MM.1S (cell line): ENCODE measurements around the gene CCDC8.
"Not testable (repeated sequence)": the region's sequence is repeated elsewhere in the genome, so short reads cannot be mapped to it uniquely, and the experiment has no call there.

Source experiments
- DNase-seq: peaks from one replicate; pipeline ENCODE4 v3.0.0-alpha.2; 2015
- H2AFZ ChIP-seq: fragments of 300-600 bp; sonication (generic); 2 replicates; pipeline ENCODE4 v1.6.0; 2016; ENCODE audit warnings: antibody characterized with exemption, low read length
- H3F3A ChIP-seq: fragments of 300-600 bp; sonication (generic); 2 replicates; pipeline ENCODE4 v1.6.1; 2016; ENCODE audit warnings: mild to moderate bottlenecking, antibody characterized with exemption, low read length, moderate library complexity, mixed read lengths; ENCODE audit not compliant: insufficient read depth
- H3K27ac ChIP-seq: fragments of 300-600 bp; sonication (generic); 2 replicates; pipeline ENCODE4 v1.5.1; 2016; ENCODE audit warnings: mild to moderate bottlenecking, low read length
- H3K27me3 ChIP-seq: fragments of 300-600 bp; sonication (generic); replicated peaks from 2 replicates; pipeline ENCODE4 v1.6.0; 2016; ENCODE audit warnings: low read length; ENCODE audit not compliant: insufficient read depth
- H3K36me3 ChIP-seq: fragments of 300-600 bp; sonication (generic); replicated peaks from 2 replicates; pipeline ENCODE4 v1.6.1; 2016; ENCODE audit warnings: mild to moderate bottlenecking, low read length, mixed read lengths; ENCODE audit not compliant: insufficient read depth
- H3K4me1 ChIP-seq: fragments of 300-600 bp; sonication (generic); 2 replicates; pipeline ENCODE4 v1.6.1; 2016; ENCODE audit warnings: low read length, mixed read lengths
- H3K4me2 ChIP-seq: fragments of 300-600 bp; sonication (generic); 2 replicates; pipeline ENCODE4 v1.6.0; 2016; ENCODE audit warnings: low read depth, low read length
- H3K4me3 ChIP-seq: fragments of 300-600 bp; sonication (generic); 2 replicates; pipeline ENCODE4 v1.5.1; 2016; ENCODE audit warnings: low read length, mixed read lengths
- H3K79me2 ChIP-seq: fragments of 300-600 bp; sonication (generic); 2 replicates; pipeline ENCODE4 v1.6.1; 2016; ENCODE audit warnings: mixed run types, low read length, mixed read lengths
- H3K9ac ChIP-seq: fragments of 300-600 bp; sonication (generic); 2 replicates; pipeline ENCODE4 v1.6.1; 2016; ENCODE audit warnings: low read length, mixed read lengths
- H3K9me2 ChIP-seq: fragments of 300-600 bp; sonication (generic); replicated peaks from 2 replicates; pipeline ENCODE4 v1.6.1; 2016; ENCODE audit warnings: mild to moderate bottlenecking, low read length, mixed read lengths; ENCODE audit not compliant: insufficient read depth
- H3K9me3 ChIP-seq: fragments of 300-600 bp; sonication (generic); replicated peaks from 2 replicates; pipeline ENCODE4 v1.6.1; 2016; ENCODE audit warnings: mild to moderate bottlenecking, low read length, mixed read lengths; ENCODE audit not compliant: insufficient read depth
- H4K20me1 ChIP-seq: fragments of 300-600 bp; sonication (generic); 2 replicates; pipeline ENCODE4 v1.6.1; 2016; ENCODE audit warnings: mild to moderate bottlenecking, low read length, moderate library complexity, mixed read lengths; ENCODE audit not compliant: insufficient read depth
- EZH2 ChIP-seq: fragments of 300-600 bp; sonication (generic); optimal IDR thresholded peaks from 2 replicates; pipeline ENCODE3; 2017; ENCODE audit warnings: low read depth, mild to moderate bottlenecking, antibody characterized with exemption, low read length, mixed read lengths
- EZH2phosphoT487 ChIP-seq: fragments of 300-600 bp; sonication (generic); IDR thresholded peaks from 2 replicates; pipeline ENCODE4 v1.6.1; 2018; ENCODE audit warnings: antibody characterized with exemption, low read length
- TF ChIP-seq, protein P1 (sequence below): fragments of 300-600 bp; sonication (generic); IDR thresholded peaks from 2 replicates; pipeline ENCODE4 v1.5.1; 2016; ENCODE audit warnings: antibody characterized with exemption, low read length, mixed read lengths

CCDC8 gene

DNA sequence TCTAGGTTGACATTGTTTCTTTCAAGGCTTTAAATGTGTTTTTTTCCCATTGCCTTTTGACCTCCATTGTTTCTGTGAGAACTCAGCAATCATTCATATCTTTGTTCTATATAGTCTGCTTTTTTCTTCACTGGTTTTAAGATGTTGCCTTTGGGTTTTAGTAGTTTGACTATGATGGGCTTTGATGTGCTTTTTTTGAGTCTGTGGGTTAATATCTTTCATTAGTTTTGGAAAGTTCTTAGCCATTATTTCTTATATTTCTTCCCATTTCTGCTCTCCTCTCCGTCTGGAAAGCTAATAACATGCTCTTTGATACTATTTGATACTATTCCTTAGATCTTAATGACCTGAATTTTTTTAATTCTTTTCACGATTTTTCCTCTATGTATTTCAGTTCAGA, 32.7 kb downstream of the CCDC8 start:
- Histone ChIP-seq H3K9ac (no peak overlapping the region), H3K9me2 (no peaks in the 10 kb centered on the region), H3K79me2 (peaks cover 7% of the 10 kb centered on the region; the same call in 1 of the 2 replicates), H3K4me2 (no peak overlapping the region), H3K9me3 (no peaks in the 10 kb centered on the region), H2AFZ (no peak overlapping the region), H3K27me3 (no peaks in the 10 kb centered on the region), H3K4me3 (no peak overlapping the region), H3F3A (no peaks in the 10 kb centered on the region), H3K4me1 (no peaks in the 10 kb centered on the region), H3K27ac (no peak overlapping the region), H4K20me1 (no peaks in the 10 kb centered on the region), H3K36me3 (no peaks in the 10 kb centered on the region; the same call in 1 of the 2 replicates)
- no peak for DNase-seq
- TF ChIP-seq, protein P1, sequence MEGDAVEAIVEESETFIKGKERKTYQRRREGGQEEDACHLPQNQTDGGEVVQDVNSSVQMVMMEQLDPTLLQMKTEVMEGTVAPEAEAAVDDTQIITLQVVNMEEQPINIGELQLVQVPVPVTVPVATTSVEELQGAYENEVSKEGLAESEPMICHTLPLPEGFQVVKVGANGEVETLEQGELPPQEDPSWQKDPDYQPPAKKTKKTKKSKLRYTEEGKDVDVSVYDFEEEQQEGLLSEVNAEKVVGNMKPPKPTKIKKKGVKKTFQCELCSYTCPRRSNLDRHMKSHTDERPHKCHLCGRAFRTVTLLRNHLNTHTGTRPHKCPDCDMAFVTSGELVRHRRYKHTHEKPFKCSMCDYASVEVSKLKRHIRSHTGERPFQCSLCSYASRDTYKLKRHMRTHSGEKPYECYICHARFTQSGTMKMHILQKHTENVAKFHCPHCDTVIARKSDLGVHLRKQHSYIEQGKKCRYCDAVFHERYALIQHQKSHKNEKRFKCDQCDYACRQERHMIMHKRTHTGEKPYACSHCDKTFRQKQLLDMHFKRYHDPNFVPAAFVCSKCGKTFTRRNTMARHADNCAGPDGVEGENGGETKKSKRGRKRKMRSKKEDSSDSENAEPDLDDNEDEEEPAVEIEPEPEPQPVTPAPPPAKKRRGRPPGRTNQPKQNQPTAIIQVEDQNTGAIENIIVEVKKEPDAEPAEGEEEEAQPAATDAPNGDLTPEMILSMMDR: no peak
- TF ChIP-seq EZH2phosphoT487 (no peak), EZH2 (no peak)

DNA sequence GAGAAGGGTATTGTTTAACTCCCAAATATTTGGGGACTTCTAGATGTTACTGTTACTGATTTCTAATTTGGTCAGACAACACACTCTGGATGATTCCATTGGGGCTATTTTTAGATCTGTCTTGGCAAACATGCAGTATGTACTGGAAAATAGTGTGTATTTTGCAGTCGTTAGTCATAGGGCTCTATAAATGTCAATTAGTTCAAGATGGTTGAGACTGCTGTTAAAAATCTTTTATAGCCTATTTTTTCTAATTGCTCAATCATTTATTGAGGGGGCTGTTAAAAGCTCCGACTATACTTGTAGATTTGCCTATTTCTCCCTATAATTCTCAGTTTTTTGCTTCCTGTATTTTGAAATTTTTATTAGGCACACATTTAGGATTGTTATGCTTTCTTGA, 35.1 kb downstream of the CCDC8 start:
- Histone ChIP-seq H3K9me2 (no peaks in the 10 kb centered on the region), H3K79me2 (peaks cover 19% of the 10 kb centered on the region; the same call in 1 of the 2 replicates), H3K27me3 (no peaks in the 10 kb centered on the region), H3F3A (no peaks in the 10 kb centered on the region), H3K9ac (no peak overlapping the region), H3K36me3 (no peaks in the 10 kb centered on the region), H3K4me1 (no peaks in the 10 kb centered on the region), H3K4me2 (no peak overlapping the region), H3K9me3 (no peaks in the 10 kb centered on the region), H3K4me3 (no peak overlapping the region), H3K27ac (no peak overlapping the region), H2AFZ (no peak overlapping the region), H4K20me1 (no peaks in the 10 kb centered on the region)
- TF ChIP-seq EZH2phosphoT487 (no peak), EZH2 (no peak)
- TF ChIP-seq, protein P1: no peak
- DNase-seq: no peak

DNA sequence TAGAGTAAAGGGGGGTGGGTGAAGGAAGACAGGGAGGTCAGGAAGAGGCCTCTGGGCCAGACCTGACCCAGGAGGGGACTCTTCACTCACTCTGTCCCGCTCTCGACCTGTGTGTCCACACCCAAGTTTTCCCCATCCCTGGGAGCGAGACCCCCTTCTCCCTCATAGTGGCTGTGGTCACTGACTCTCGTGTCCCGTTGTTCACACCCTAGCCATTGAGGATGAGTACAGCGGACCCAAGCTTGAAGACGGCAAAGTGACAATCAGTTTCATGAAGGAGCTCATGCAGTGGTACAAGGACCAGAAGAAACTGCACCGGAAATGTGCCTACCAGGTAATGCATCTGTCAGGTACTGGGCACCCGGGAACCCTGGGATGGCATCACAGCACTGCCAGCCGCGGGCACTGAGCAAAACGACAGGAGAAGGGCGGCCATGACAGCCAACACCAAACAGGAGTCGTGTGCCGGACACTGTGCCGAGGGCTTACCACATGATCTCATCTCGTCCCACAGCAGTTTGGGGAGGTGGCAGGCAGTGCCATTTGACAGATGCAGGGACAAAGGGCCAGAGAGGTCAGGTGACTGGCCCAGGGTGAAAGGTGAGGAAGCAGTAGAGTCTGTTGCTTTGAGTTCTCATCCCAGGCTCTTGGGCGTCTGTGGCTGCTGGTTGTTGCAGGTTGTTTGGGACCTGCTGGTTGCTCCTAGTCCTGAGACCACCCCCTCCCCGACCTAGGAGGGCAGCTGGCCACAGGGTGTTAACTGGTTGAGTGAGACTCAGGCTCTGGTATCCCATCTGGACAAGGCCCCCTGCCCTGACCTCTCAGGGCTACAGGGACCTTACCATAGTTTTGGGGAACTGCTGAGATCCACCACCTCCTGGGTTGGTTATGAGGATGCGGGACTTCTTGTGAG, 36.9 kb downstream of the CCDC8 start:
- H3K27me3 ChIP-seq: no peaks in the 10 kb centered on the region
- no peak overlapping the region for H3K9ac ChIP-seq
- H3K4me2 ChIP-seq: no peak overlapping the region
- no peak for DNase-seq
- no peaks in the 10 kb centered on the region for H3K9me2 ChIP-seq
- H3K9me3 ChIP-seq: no peaks in the 10 kb centered on the region
- TF ChIP-seq EZH2phosphoT487 (no peak), EZH2 (no peak)
- TF ChIP-seq, protein P1: no peak
- no peaks in the 10 kb centered on the region for H3K36me3 ChIP-seq
- no peaks in the 10 kb centered on the region for H3F3A ChIP-seq
- H3K79me2 ChIP-seq: peaks cover 37% of the 10 kb centered on the region
- no peak overlapping the region for H3K4me3 ChIP-seq
- H3K27ac ChIP-seq: no peak overlapping the region
- H4K20me1 ChIP-seq: no peaks in the 10 kb centered on the region
- no peaks in the 10 kb centered on the region for H3K4me1 ChIP-seq
- H2AFZ ChIP-seq: no peak overlapping the region

DNA sequence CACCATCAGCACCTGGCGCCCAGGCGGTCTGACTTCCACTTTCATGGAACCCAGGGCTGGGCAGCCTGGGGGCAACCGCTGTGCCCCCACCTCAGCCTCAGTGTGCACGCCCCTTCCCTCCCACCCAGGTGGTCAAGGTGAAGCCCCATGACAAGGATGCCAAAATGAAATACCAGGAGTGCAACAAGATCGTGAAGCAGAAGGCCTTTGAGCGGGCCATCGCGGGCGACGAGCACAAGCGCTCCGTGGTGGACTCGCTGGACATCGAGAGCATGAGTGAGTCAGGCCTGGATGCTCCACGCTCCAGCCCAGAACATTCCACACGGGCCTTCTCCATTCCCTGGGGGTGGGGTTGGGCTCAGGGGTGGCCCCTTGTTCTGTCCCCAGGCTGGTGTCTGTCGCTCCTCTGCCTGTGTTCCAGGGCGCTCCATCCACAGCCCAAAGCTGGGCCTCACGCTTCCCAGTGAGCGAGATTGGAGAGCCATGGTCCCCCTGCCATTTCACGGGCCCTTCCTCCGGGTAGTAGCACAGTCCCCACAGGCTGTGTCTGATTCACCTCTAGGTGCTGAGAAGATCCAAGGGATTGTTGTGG, 37.8 kb downstream of the CCDC8 start:
- not testable (repeated sequence) for H3K27ac ChIP-seq, H4K20me1 ChIP-seq, H3F3A ChIP-seq, H3K9me2 ChIP-seq, H3K4me2 ChIP-seq, DNase-seq, H3K36me3 ChIP-seq, H3K27me3 ChIP-seq, H3K9ac ChIP-seq, H3K4me1 ChIP-seq, H2AFZ ChIP-seq, H3K4me3 ChIP-seq, H3K9me3 ChIP-seq
- peaks cover 45% of the 10 kb centered on the region for H3K79me2 ChIP-seq
